Measurements from ENCODE around the gene GTF3C6.
A peak's percentile ranks its signal among the peaks of the same experiment; 100 is the strongest.
"Not testable (repeated sequence)": the region's sequence is repeated elsewhere in the genome, so short reads cannot be mapped to it uniquely, and the experiment has no call there.

The GTF3C6 gene

GRCh38 chr6:111002350-111002749 lies 43.8 kb downstream of the GTF3C6 start:
- DNase-seq: no peak
- TF ChIP-seq POLR2A (IDR thresholded peaks at IDR 0.05; ENCODE audit: low read length) (no peak), GATA1 (IDR thresholded peaks at IDR 0.05; ENCODE audit: low read depth, low read length) (no peak)

- no peak for TF ChIP-seq GATA1 (IDR thresholded peaks at IDR 0.05; ENCODE audit: low read depth, low read length)
- TF ChIP-seq POLR2A (IDR thresholded peaks at IDR 0.05; ENCODE audit: low read length): no peak
- peak; percentile 39 to 63 for DNase-seq
These were observed 53.0 kb downstream of the GTF3C6 start for GRCh38 chr6:111011360-111012142.

- TF ChIP-seq POLR2A (IDR thresholded peaks at IDR 0.05; ENCODE audit: low read length): no peak
- TF ChIP-seq GATA1 (IDR thresholded peaks at IDR 0.05; ENCODE audit: low read depth, low read length): no peak
- no peak for DNase-seq
These were observed 53.6 kb downstream of the GTF3C6 start for GRCh38 chr6:111012143-111012452.

- not testable (repeated sequence) for DNase-seq
These were observed 54.0 kb downstream of the GTF3C6 start for GRCh38 chr6:111012520-111012919.

GRCh38 chr6:111013144-111013915 lies 54.8 kb downstream of the GTF3C6 start:
- TF ChIP-seq GATA1 (IDR thresholded peaks at IDR 0.05; ENCODE audit: low read depth, low read length) (no peak), POLR2A (IDR thresholded peaks at IDR 0.05; ENCODE audit: low read length) (no peak)
- DNase-seq: no peak

GRCh38 chr6:111015389-111016124 lies 57.1 kb downstream of the GTF3C6 start:
- no peak for DNase-seq
- TF ChIP-seq GATA1 (IDR thresholded peaks at IDR 0.05; ENCODE audit: low read depth, low read length): no peak
- TF ChIP-seq POLR2A (IDR thresholded peaks at IDR 0.05; ENCODE audit: low read length): no peak

- not testable (repeated sequence) for DNase-seq
These were observed 58.7 kb downstream of the GTF3C6 start for GRCh38 chr6:111017241-111017640.
